Gastroesophageal sphincter (tissue), 4 donors: ENCODE results near the gene ROR2. TPM values are rescaled to one million over a fixed set of nuclear protein-coding genes. Genes with fewer than 3 reads are reported as not detected.

Experiments
- ATAC-seq: fragments of 150-250 bp; one replicate; pipeline ENCODE4 v1.9.1; 2016; ENCODE audit warnings: mild to moderate bottlenecking, moderate library complexity
- H3K27ac ChIP-seq, 4 donors: fragments of 200-600 bp; sonication (generic) in 3 of 4; 1 replicate in 3 of 4; 2 replicates in 1 of 4; pipeline ENCODE4 v1.5.1; 2016 to 2019
- H3K27me3 ChIP-seq: fragments of 200-600 bp; sonication (generic); one replicate; pipeline ENCODE4 v1.5.1; 2019
- H3K36me3 ChIP-seq, 2 donors: fragments of 200-600 bp; sonication (generic); one replicate each; pipeline ENCODE4 v1.5.1; 2019; ENCODE audit warnings: control low read depth in 1 of 2
- H3K4me1 ChIP-seq, 3 donors: fragments of 200-600 bp; sonication (generic); 1 replicate in 2 of 3; 2 replicates in 1 of 3; pipeline ENCODE4 v1.5.1; 2016 to 2019; ENCODE audit warnings: control low read depth in 2 of 3
- H3K4me3 ChIP-seq, 2 donors: fragments of 200-600 bp; sonication (generic); one replicate each; pipeline ENCODE4 v1.5.1; 2019; ENCODE audit warnings: mild to moderate bottlenecking in 1 of 2, moderate library complexity in 1 of 2
- H3K9me3 ChIP-seq, 3 donors: fragments of 200-600 bp; sonication (generic); one replicate each; pipeline ENCODE4 v1.5.1; 2017 to 2019; ENCODE audit warnings: control low read depth in 2 of 3
- EP300 ChIP-seq: sonication (generic); formaldehyde crosslinking; IDR thresholded peaks from one replicate; pipeline ENCODE4 v1.6.1; 2017; ENCODE audit warnings: antibody characterized with exemption, mild to moderate bottlenecking
- POLR2A ChIP-seq, 2 donors: fragments of 450-650 bp; IDR thresholded peaks; one replicate each; pipeline ENCODE4 v1.6.1; 2017; ENCODE audit warnings: antibody characterized with exemption in 2 of 2, mild to moderate bottlenecking in 2 of 2, moderate library complexity in 1 of 2
- POLR2AphosphoS5 ChIP-seq: sonication (generic); formaldehyde crosslinking; IDR thresholded peaks from one replicate; pipeline ENCODE4 v1.6.1; 2017; ENCODE audit warnings: antibody characterized with exemption
- WGBS, 2 donors: methylation state at CpG; one replicate each; pipeline ENCODE4 v1.1.5; 2018; ENCODE audit warnings: low coverage in 1 of 2; 5-methylcytosine and 5-hydroxymethylcytosine counted together
- total RNA-seq, 4 donors: library from RNA; depleted of rRNA; stranded (reverse); fragments of >200 nt; gene quantifications; one replicate each; pipeline ENCODE4 v1.1.0, GENCODE V29; 2016
- TF ChIP-seq, protein P1 (sequence below), 4 experiments: fragments of 200-600 bp in 2 of 4; fragments of 450-650 bp in 2 of 4; sonication (generic) in 1 of 4; IDR thresholded peaks; one replicate each; pipeline ENCODE4 v1.5.1; 2017 to 2019; ENCODE audit warnings: antibody characterized with exemption in 4 of 4, mild to moderate bottlenecking in 2 of 4, moderate library complexity in 2 of 4

ROR2 gene
- total RNA-seq, 4 donors from 2014 or later = 40.8 to 69.1 (median 63.2) TPM

DNA sequence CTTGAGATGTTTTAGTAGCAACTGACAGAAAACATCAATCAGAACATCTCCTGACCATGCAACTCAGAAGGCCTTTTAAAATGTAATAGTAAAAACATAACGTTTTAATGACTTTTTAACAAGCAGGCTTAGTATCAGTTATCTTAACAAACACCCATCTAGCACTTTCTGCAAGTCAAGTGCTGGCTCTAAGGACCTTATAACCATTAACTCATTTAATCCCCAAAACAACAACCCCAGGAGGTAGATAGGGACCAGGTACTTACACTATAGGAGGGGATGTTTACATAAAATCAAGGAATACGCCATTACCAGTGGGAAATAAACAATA is 41.8 kb downstream of the ROR2 start:
- Histone ChIP-seq H3K4me1 (peaks cover 0 to 71% (median 0%) of the 10 kb centered on the region in 3 donors), H3K36me3 (no peaks in the 10 kb centered on the region), H3K27me3 (no peaks in the 10 kb centered on the region), H3K4me3 (no peak overlapping the region), H3K27ac (no peak overlapping the region), H3K9me3 (no peaks in the 10 kb centered on the region)
- 41 to 48% methylated on average over 2 of the region's 2 CpGs for WGBS, 2 donors
- ATAC-seq = no peak
- TF ChIP-seq POLR2A (IDR thresholded peaks at IDR 0.05) = no peak

DNA sequence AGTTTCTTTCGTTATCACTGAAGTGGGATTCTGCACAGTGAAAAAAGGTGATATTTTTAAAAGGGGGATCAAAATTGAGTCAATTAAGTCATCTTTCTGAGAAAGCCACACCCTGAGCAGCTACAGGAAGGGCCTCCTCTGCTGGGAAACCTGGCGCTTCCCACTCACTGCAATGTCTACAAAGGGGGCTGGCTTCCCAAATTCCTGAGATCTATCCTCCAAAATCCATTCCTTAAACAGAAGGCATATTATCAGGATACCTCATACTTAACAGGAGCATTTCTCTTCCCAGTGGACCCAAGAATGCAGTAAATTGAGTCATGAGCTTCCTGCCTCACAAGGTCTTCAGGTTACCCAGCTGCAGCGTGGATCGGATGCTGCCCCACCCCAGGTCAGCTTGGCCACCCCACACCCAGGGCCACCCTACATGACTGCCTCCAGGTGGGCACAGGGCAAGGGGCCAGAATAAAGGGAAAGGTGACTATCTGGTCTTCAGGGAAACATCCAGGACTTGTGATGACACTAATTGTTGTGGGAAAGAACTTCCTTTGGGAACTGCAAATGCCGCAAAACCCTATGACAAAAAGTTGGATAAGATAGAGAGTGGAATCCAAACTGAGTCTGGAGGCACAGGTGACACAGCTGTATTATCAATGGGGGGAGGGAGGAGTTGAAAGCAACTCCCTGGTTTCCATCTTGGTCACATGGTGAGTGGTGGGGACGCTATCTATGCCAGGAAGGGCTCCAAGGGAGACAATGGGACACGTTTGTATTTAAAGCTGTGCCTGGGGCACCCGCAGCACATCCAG is 42.3 kb downstream of the ROR2 start:
- no peak for ATAC-seq
- peaks cover 0 to 71% (median 2%) of the 10 kb centered on the region in 3 donors for H3K4me1 ChIP-seq
- 58 to 94% methylated on average over 4 of the region's 8 CpGs for whole genome bisulfite sequencing, 2 donors

DNA sequence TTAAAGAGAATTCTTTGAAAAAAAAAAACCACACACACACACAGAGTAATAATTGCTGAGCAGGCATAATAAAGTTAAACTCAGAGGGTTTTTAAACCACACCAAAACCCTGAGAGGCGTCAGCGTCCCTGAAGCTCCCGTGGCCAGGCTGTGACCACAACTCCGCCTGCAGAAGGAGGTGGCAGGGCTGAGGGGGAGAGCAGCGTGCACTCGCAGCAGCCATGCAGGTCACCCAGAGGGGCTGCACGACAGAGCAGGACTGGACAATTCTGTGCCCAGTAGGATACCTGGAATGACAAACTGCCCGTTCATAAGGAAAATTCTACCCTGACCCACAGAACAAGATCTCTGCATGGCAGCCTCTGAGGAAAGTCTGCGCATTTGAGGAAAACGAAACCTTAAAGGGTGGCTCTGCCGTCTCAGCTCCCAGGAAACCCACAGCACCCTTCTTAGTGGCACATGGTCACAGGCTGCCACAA is 44.0 kb downstream of the ROR2 start:
- peak; percentile 30 for ATAC-seq
- Histone ChIP-seq H3K4me1 (peaks cover 0 to 77% (median 8%) of the 10 kb centered on the region in 3 donors), H3K4me3 (peak overlapping the region; percentile 1 to 39), H3K27me3 (no peaks in the 10 kb centered on the region), H3K9me3 (no peaks in the 10 kb centered on the region), H3K27ac (peak overlapping the region in 2 of 4 donors; percentile 7 to 10), H3K36me3 (no peaks in the 10 kb centered on the region)
- WGBS, 2 donors = 69% methylated on average over 11 of the region's 11 CpGs; no CpG with 5 or more reads in 1 of the 2 donors
- TF ChIP-seq POLR2AphosphoS5 = no peak
- TF ChIP-seq POLR2A (IDR thresholded peaks at IDR 0.05) = no peak
- no peak for TF ChIP-seq EP300
- TF ChIP-seq, protein P1, sequence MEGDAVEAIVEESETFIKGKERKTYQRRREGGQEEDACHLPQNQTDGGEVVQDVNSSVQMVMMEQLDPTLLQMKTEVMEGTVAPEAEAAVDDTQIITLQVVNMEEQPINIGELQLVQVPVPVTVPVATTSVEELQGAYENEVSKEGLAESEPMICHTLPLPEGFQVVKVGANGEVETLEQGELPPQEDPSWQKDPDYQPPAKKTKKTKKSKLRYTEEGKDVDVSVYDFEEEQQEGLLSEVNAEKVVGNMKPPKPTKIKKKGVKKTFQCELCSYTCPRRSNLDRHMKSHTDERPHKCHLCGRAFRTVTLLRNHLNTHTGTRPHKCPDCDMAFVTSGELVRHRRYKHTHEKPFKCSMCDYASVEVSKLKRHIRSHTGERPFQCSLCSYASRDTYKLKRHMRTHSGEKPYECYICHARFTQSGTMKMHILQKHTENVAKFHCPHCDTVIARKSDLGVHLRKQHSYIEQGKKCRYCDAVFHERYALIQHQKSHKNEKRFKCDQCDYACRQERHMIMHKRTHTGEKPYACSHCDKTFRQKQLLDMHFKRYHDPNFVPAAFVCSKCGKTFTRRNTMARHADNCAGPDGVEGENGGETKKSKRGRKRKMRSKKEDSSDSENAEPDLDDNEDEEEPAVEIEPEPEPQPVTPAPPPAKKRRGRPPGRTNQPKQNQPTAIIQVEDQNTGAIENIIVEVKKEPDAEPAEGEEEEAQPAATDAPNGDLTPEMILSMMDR (IDR thresholded peaks at IDR 0.05) = no peak

More for the DNA sequence above, 42.3 kb downstream of the ROR2 start:
- H3K36me3 ChIP-seq = no peaks in the 10 kb centered on the region
- TF ChIP-seq POLR2A (IDR thresholded peaks at IDR 0.05) (no peak), POLR2AphosphoS5 (peak; percentile 49)
- no peak overlapping the region for H3K27ac ChIP-seq
- H3K27me3 ChIP-seq = no peaks in the 10 kb centered on the region
- H3K4me3 ChIP-seq = no peak overlapping the region
- no peaks in the 10 kb centered on the region for H3K9me3 ChIP-seq

DNA sequence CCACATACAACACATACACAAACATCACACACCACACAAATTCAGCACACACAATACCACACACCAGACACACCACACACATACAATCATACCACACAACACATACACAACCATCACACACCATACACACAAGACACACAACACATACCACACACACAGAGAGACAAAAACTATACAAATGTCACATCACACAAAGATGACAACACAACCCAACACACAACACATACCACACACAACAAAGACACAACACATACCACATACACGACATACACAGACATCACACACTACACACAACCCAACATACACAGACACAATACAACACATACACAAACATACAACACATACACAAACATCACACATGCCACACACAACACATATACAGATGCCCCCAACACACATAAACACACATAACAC is 44.8 kb downstream of the ROR2 start:
- H3K9me3 ChIP-seq = no peaks in the 10 kb centered on the region
- peaks cover 0 to 81% (median 8%) of the 10 kb centered on the region in 3 donors for H3K4me1 ChIP-seq
- no peak overlapping the region for H3K27ac ChIP-seq
- H3K4me3 ChIP-seq = no peak overlapping the region
- ATAC-seq = no peak
- H3K27me3 ChIP-seq = no peaks in the 10 kb centered on the region
- no peak for TF ChIP-seq POLR2A (IDR thresholded peaks at IDR 0.05)
- no peak for TF ChIP-seq POLR2AphosphoS5
- no peak for TF ChIP-seq EP300
- TF ChIP-seq, protein P1 (IDR thresholded peaks at IDR 0.05) = no peak
- no peaks in the 10 kb centered on the region for H3K36me3 ChIP-seq
- 100% methylated on average over 1 of the region's 1 CpG for WGBS, 2 donors

DNA sequence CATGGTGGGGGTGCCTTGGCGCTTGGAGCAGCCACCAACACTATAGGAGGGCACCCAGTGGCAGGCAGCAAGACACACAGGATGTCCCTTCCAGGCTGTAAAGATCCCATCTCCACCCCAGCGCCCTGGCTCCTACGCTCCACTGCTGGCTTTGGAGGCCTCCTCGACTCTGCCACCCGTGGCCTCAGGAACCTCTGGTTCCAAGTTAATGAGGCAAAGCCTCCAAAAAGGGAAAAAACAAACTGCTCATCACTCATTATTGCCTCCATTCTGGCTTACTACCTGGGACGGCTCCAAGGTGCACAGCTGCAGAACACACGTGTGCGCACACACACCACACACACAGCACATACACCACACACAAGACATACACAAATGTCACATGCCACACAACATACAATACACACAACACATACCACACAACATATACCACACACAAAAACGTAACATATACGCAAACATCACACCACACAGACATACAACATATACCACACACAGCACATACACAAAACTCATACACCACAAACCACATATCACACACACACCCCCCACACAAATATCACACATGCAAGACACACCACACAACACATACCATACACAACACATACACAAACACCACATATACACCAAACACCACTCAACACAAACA is 45.3 kb downstream of the ROR2 start:
- H3K4me1 ChIP-seq = peaks cover 4 to 86% (median 12%) of the 10 kb centered on the region in 3 donors
- ATAC-seq = no peak
- 80 to 94% methylated on average over 1 to 7 of the region's 10 CpGs for WGBS, 2 donors
- no peak overlapping the region for H3K4me3 ChIP-seq
- H3K27me3 ChIP-seq = no peaks in the 10 kb centered on the region
- H3K9me3 ChIP-seq = no peaks in the 10 kb centered on the region
- TF ChIP-seq, protein P1 (IDR thresholded peaks at IDR 0.05) = no peak
- TF ChIP-seq POLR2A (IDR thresholded peaks at IDR 0.05) (no peak), POLR2AphosphoS5 (no peak), EP300 (no peak)
- peak overlapping the region in 2 of 4 donors; percentile 7 to 85 for H3K27ac ChIP-seq
- H3K36me3 ChIP-seq = no peaks in the 10 kb centered on the region
